Osteocyte (in vitro differentiated cells): Measurements from ENCODE around the gene LRRC8D. TPM values are rescaled to one million over a fixed set of nuclear protein-coding genes. Genes with fewer than 3 reads are reported as not detected.

ENCODE experiments used
- DNase-seq: peaks from one replicate; pipeline ENCODE4 v3.0.0; 2021; ENCODE audit warnings: mixed read lengths; ENCODE audit not compliant: unreplicated experiment; ENCODE audit errors: extremely low spot score
- H3K27ac Mint-ChIP-seq: one replicate; pipeline ENCODE4 v1.8.0; 2021; ENCODE audit warnings: mild to moderate bottlenecking, mixed read lengths; ENCODE audit not compliant: unreplicated experiment
- H3K27me3 Mint-ChIP-seq: one replicate; pipeline ENCODE4 v1.8.0; 2021; ENCODE audit warnings: mixed read lengths; ENCODE audit not compliant: unreplicated experiment
- H3K36me3 Mint-ChIP-seq: one replicate; pipeline ENCODE4 v1.8.0; 2021; ENCODE audit warnings: mixed read lengths; ENCODE audit not compliant: unreplicated experiment
- H3K4me1 Mint-ChIP-seq: one replicate; pipeline ENCODE4 v1.8.0; 2021; ENCODE audit warnings: mixed read lengths; ENCODE audit not compliant: unreplicated experiment
- H3K4me3 Mint-ChIP-seq: one replicate; pipeline ENCODE4 v1.8.0; 2021; ENCODE audit warnings: mild to moderate bottlenecking, moderate library complexity, mixed read lengths; ENCODE audit not compliant: unreplicated experiment
- H3K9me3 Mint-ChIP-seq: one replicate; pipeline ENCODE4 v1.8.0; 2021; ENCODE audit warnings: mixed read lengths; ENCODE audit not compliant: unreplicated experiment
- CTCF ChIP-seq: fragments of 200-600 bp; sonication (generic); IDR thresholded peaks from 2 replicates; pipeline ENCODE4 v1.5.0; 2021; ENCODE audit warnings: antibody characterized with exemption, mild to moderate bottlenecking, moderate library complexity
- total RNA-seq: library from RNA; stranded (reverse); gene quantifications from 2 replicates; pipeline ENCODE4 v1.2.1, GENCODE V29; 2021

Gene LRRC8D
- total RNA-seq, 1 donor from 2014 or later = 20.4 TPM

- Mint-ChIP-seq H3K36me3 (peaks cover 3% of the 10 kb centered on the region), H3K4me1 (peaks cover 14% of the 10 kb centered on the region), H3K27me3 (no peaks in the 10 kb centered on the region), H3K9me3 (no peaks in the 10 kb centered on the region), H3K27ac (no peak overlapping the region), H3K4me3 (no peak overlapping the region)
- no peak for TF ChIP-seq CTCF
- DNase-seq = no peak
These were observed 78.1 kb downstream of the LRRC8D start for GRCh38 chr1:89898695-89899470.

- no peak overlapping the region for H3K27ac Mint-ChIP-seq
These were observed 79.5 kb downstream of the LRRC8D start for GRCh38 chr1:89900323-89900722.

GRCh38 chr1:89900791-89901708 is 80.2 kb downstream of the LRRC8D start:
- TF ChIP-seq CTCF = no peak
- H3K36me3 Mint-ChIP-seq = peaks cover 3% of the 10 kb centered on the region
- no peaks in the 10 kb centered on the region for H3K27me3 Mint-ChIP-seq
- H3K27ac Mint-ChIP-seq = no peak overlapping the region
- peaks cover 27% of the 10 kb centered on the region for H3K4me1 Mint-ChIP-seq
- H3K4me3 Mint-ChIP-seq = no peak overlapping the region
- no peaks in the 10 kb centered on the region for H3K9me3 Mint-ChIP-seq
- no peak for DNase-seq

More at GRCh38 chr1:89900323-89900722, 79.5 kb downstream of the LRRC8D start:
- no peak for TF ChIP-seq CTCF
- H3K4me3 Mint-ChIP-seq = no peak overlapping the region
- DNase-seq = no peak
- H3K27me3 Mint-ChIP-seq = no peaks in the 10 kb centered on the region
- peaks cover 3% of the 10 kb centered on the region for H3K36me3 Mint-ChIP-seq
- peaks cover 19% of the 10 kb centered on the region for H3K4me1 Mint-ChIP-seq
- no peaks in the 10 kb centered on the region for H3K9me3 Mint-ChIP-seq

GRCh38 chr1:89901957-89902669 is 81.3 kb downstream of the LRRC8D start:
- TF ChIP-seq CTCF = no peak
- Mint-ChIP-seq H3K4me1 (peaks cover 37% of the 10 kb centered on the region), H3K36me3 (peaks cover 3% of the 10 kb centered on the region), H3K27me3 (no peaks in the 10 kb centered on the region), H3K9me3 (no peaks in the 10 kb centered on the region), H3K27ac (no peak overlapping the region), H3K4me3 (no peak overlapping the region)
- DNase-seq = no peak
